ENCODE measurements around the gene GABBR2.

DNA sequence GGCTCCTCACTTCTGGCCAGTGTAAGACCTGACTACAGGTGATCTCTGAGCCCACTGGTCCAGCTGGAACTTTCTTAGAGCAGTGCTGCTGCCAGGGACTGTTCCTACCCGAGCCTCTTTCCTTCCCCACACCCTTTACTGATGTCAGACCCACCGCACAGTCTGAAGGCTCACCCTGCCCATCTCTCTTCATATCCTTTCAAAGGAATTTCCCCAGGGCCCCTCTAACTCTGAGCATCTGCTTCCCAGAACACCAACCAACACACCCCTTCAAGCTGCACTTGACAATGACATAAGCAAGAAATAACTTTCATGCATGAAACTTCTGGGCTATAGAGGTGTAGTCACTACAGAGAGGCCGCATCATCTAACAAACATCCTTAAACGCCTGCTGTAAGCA is 119.6 kb downstream of the GABBR2 start:
- TF ChIP-seq, protein P1, sequence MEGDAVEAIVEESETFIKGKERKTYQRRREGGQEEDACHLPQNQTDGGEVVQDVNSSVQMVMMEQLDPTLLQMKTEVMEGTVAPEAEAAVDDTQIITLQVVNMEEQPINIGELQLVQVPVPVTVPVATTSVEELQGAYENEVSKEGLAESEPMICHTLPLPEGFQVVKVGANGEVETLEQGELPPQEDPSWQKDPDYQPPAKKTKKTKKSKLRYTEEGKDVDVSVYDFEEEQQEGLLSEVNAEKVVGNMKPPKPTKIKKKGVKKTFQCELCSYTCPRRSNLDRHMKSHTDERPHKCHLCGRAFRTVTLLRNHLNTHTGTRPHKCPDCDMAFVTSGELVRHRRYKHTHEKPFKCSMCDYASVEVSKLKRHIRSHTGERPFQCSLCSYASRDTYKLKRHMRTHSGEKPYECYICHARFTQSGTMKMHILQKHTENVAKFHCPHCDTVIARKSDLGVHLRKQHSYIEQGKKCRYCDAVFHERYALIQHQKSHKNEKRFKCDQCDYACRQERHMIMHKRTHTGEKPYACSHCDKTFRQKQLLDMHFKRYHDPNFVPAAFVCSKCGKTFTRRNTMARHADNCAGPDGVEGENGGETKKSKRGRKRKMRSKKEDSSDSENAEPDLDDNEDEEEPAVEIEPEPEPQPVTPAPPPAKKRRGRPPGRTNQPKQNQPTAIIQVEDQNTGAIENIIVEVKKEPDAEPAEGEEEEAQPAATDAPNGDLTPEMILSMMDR (conservative IDR thresholded peaks at IDR 0.05; ENCODE audit: low read depth in 2 of 2) = no peak
- TF ChIP-seq EZH2 (IDR thresholded peaks at IDR 0.05; ENCODE audit: low read depth, unreplicated experiment) (no peak), POLR2AphosphoS5 (IDR thresholded peaks at IDR 0.05; ENCODE audit: low read depth) (no peak), NANOG (IDR thresholded peaks at IDR 0.05; ENCODE audit: borderline replicate concordance) (no peak), STAT1 (IDR thresholded peaks at IDR 0.05; ENCODE audit: unreplicated experiment) (no peak), EZH2phosphoT487 (IDR thresholded peaks at IDR 0.05; ENCODE audit: unreplicated experiment) (no peak), CREB1 (CRISPR knock-in tag; IDR thresholded peaks at IDR 0.05; ENCODE audit: low read depth) (no peak), JUNB (IDR thresholded peaks at IDR 0.05; ENCODE audit: unreplicated experiment) (no peak), ZNF114 (CRISPR knock-in tag; IDR thresholded peaks at IDR 0.05) (no peak)
- TF ChIP-seq, protein P2, sequence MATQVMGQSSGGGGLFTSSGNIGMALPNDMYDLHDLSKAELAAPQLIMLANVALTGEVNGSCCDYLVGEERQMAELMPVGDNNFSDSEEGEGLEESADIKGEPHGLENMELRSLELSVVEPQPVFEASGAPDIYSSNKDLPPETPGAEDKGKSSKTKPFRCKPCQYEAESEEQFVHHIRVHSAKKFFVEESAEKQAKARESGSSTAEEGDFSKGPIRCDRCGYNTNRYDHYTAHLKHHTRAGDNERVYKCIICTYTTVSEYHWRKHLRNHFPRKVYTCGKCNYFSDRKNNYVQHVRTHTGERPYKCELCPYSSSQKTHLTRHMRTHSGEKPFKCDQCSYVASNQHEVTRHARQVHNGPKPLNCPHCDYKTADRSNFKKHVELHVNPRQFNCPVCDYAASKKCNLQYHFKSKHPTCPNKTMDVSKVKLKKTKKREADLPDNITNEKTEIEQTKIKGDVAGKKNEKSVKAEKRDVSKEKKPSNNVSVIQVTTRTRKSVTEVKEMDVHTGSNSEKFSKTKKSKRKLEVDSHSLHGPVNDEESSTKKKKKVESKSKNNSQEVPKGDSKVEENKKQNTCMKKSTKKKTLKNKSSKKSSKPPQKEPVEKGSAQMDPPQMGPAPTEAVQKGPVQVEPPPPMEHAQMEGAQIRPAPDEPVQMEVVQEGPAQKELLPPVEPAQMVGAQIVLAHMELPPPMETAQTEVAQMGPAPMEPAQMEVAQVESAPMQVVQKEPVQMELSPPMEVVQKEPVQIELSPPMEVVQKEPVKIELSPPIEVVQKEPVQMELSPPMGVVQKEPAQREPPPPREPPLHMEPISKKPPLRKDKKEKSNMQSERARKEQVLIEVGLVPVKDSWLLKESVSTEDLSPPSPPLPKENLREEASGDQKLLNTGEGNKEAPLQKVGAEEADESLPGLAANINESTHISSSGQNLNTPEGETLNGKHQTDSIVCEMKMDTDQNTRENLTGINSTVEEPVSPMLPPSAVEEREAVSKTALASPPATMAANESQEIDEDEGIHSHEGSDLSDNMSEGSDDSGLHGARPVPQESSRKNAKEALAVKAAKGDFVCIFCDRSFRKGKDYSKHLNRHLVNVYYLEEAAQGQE (IDR thresholded peaks at IDR 0.05; ENCODE audit: unreplicated experiment) = no peak
- TF ChIP-seq, protein P3, sequence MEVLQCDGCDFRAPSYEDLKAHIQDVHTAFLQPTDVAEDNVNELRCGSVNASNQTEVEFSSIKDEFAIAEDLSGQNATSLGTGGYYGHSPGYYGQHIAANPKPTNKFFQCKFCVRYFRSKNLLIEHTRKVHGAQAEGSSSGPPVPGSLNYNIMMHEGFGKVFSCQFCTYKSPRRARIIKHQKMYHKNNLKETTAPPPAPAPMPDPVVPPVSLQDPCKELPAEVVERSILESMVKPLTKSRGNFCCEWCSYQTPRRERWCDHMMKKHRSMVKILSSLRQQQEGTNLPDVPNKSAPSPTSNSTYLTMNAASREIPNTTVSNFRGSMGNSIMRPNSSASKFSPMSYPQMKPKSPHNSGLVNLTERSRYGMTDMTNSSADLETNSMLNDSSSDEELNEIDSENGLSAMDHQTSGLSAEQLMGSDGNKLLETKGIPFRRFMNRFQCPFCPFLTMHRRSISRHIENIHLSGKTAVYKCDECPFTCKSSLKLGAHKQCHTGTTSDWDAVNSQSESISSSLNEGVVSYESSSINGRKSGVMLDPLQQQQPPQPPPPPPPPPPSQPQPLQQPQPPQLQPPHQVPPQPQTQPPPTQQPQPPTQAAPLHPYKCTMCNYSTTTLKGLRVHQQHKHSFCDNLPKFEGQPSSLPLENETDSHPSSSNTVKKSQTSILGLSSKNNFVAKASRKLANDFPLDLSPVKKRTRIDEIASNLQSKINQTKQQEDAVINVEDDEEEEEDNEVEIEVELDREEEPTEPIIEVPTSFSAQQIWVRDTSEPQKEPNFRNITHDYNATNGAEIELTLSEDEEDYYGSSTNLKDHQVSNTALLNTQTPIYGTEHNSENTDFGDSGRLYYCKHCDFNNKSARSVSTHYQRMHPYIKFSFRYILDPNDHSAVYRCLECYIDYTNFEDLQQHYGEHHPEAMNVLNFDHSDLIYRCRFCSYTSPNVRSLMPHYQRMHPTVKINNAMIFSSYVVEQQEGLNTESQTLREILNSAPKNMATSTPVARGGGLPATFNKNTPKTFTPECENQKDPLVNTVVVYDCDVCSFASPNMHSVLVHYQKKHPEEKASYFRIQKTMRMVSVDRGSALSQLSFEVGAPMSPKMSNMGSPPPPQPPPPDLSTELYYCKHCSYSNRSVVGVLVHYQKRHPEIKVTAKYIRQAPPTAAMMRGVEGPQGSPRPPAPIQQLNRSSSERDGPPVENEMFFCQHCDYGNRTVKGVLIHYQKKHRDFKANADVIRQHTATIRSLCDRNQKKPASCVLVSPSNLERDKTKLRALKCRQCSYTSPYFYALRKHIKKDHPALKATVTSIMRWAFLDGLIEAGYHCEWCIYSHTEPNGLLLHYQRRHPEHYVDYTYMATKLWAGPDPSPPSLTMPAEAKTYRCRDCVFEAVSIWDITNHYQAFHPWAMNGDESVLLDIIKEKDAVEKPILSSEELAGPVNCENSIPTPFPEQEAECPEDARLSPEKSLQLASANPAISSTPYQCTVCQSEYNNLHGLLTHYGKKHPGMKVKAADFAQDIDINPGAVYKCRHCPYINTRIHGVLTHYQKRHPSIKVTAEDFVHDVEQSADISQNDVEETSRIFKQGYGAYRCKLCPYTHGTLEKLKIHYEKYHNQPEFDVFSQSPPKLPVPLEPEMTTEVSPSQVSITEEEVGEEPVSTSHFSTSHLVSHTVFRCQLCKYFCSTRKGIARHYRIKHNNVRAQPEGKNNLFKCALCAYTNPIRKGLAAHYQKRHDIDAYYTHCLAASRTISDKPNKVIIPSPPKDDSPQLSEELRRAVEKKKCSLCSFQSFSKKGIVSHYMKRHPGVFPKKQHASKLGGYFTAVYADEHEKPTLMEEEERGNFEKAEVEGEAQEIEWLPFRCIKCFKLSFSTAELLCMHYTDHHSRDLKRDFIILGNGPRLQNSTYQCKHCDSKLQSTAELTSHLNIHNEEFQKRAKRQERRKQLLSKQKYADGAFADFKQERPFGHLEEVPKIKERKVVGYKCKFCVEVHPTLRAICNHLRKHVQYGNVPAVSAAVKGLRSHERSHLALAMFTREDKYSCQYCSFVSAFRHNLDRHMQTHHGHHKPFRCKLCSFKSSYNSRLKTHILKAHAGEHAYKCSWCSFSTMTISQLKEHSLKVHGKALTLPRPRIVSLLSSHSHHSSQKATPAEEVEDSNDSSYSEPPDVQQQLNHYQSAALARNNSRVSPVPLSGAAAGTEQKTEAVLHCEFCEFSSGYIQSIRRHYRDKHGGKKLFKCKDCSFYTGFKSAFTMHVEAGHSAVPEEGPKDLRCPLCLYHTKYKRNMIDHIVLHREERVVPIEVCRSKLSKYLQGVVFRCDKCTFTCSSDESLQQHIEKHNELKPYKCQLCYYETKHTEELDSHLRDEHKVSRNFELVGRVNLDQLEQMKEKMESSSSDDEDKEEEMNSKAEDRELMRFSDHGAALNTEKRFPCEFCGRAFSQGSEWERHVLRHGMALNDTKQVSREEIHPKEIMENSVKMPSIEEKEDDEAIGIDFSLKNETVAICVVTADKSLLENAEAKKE (CRISPR knock-in tag; IDR thresholded peaks at IDR 0.05) = no peak
- TF ChIP-seq, protein P4, sequence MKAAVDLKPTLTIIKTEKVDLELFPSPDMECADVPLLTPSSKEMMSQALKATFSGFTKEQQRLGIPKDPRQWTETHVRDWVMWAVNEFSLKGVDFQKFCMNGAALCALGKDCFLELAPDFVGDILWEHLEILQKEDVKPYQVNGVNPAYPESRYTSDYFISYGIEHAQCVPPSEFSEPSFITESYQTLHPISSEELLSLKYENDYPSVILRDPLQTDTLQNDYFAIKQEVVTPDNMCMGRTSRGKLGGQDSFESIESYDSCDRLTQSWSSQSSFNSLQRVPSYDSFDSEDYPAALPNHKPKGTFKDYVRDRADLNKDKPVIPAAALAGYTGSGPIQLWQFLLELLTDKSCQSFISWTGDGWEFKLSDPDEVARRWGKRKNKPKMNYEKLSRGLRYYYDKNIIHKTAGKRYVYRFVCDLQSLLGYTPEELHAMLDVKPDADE (IDR thresholded peaks at IDR 0.05) = no peak

Measured in GM23338 (cell line).